ENCODE measurements around the gene TEDC2. TPM values are rescaled to one million over a fixed set of nuclear protein-coding genes. Genes with fewer than 3 reads are reported as not detected.
A peak's percentile ranks its signal among the peaks of the same experiment; 100 is the strongest.
"Not testable (repeated sequence)": the region's sequence is repeated elsewhere in the genome, so short reads cannot be mapped to it uniquely, and the experiment has no call there.

TEDC2 gene
- total RNA-seq = 0.58 TPM

- intact Hi-C loops (cut with DNase I) = no loop called here
- peak; percentile 98 for ATAC-seq
- DNase-seq (ENCODE audit: low spot score) = peak; percentile 98
Measured at GRCh38 chr16:2459647-2460390, at the start of gene TEDC2. Gene TEDC2 (plus strand): TSS chr16:2460109. CDS start chr16:2460145, 36 bp downstream.

- DNase-seq (ENCODE audit: low spot score) = no peak
- no peak for ATAC-seq
- intact Hi-C loops (cut with DNase I) = no loop called here
Measured at GRCh38 chr16:2415085-2415484, 44.8 kb upstream of the TEDC2 start.

- no peak for ATAC-seq
- intact Hi-C loops (cut with DNase I) = no loop called here
- DNase-seq (ENCODE audit: low spot score) = no peak
Measured at GRCh38 chr16:2420035-2420434, 39.9 kb upstream of the TEDC2 start.

- intact Hi-C loops (cut with DNase I) = no loop called here
- no peak for ATAC-seq
Measured at GRCh38 chr16:2422123-2422867, 37.6 kb upstream of the TEDC2 start.

GRCh38 chr16:2424061-2425007 lies 35.6 kb upstream of the TEDC2 start:
- DNase-seq (ENCODE audit: low spot score) (no peak), ATAC-seq (no peak)
- intact Hi-C loops (cut with DNase I) = no loop called here

More at GRCh38 chr16:2422123-2422867, 37.6 kb upstream of the TEDC2 start:
- no peak for DNase-seq (ENCODE audit: low spot score)

- intact Hi-C loops (cut with DNase I) = no loop called here
- ATAC-seq = no peak
- DNase-seq (ENCODE audit: low spot score) = no peak
Measured at GRCh38 chr16:2425008-2425518, 34.8 kb upstream of the TEDC2 start.

- ATAC-seq (no peak), DNase-seq (ENCODE audit: low spot score) (no peak)
- intact Hi-C loops (cut with DNase I) = no loop called here
Measured at GRCh38 chr16:2425825-2426430, 34.0 kb upstream of the TEDC2 start.

GRCh38 chr16:2426941-2427361 lies 33.0 kb upstream of the TEDC2 start:
- DNase-seq (ENCODE audit: low spot score) (no peak), ATAC-seq (no peak)
- intact Hi-C loops (cut with DNase I) = no loop called here

GRCh38 chr16:2427526-2427925 lies 32.4 kb upstream of the TEDC2 start:
- ATAC-seq (no peak), DNase-seq (ENCODE audit: low spot score) (no peak)
- intact Hi-C loops (cut with DNase I) = no loop called here

GRCh38 chr16:2428051-2428783 lies 31.7 kb upstream of the TEDC2 start:
- DNase-seq (ENCODE audit: low spot score) (no peak), ATAC-seq (peak; percentile 60)
- intact Hi-C loops (cut with DNase I) = no loop called here

- ATAC-seq (peak; percentile 51), DNase-seq (ENCODE audit: low spot score) (no peak)
- intact Hi-C loops (cut with DNase I) = no loop called here
Measured at GRCh38 chr16:2428784-2429033, 31.2 kb upstream of the TEDC2 start.

GRCh38 chr16:2429034-2429770 lies 30.7 kb upstream of the TEDC2 start, which contains the start of gene CCNF:
Gene CCNF (plus strand): TSS chr16:2429447. CDS start chr16:2429482, 35 bp downstream.
- ATAC-seq (peak; percentile 98), DNase-seq (ENCODE audit: low spot score) (peak; percentile 99)
- intact Hi-C loops (cut with DNase I) = no loop called here

GRCh38 chr16:2429771-2430663 lies 29.9 kb upstream of the TEDC2 start:
- intact Hi-C loops (cut with DNase I) = no loop called here
- ATAC-seq (no peak), DNase-seq (ENCODE audit: low spot score) (no peak)

- DNase-seq (ENCODE audit: low spot score) (no peak), ATAC-seq (no peak)
- intact Hi-C loops (cut with DNase I) = no loop called here
Measured at GRCh38 chr16:2432286-2432685, 27.6 kb upstream of the TEDC2 start.

GRCh38 chr16:2432801-2433505 lies 27.0 kb upstream of the TEDC2 start:
- DNase-seq (ENCODE audit: low spot score) (no peak), ATAC-seq (no peak)
- intact Hi-C loops (cut with DNase I) = no loop called here

- intact Hi-C loops (cut with DNase I); ATAC-seq; DNase-seq (ENCODE audit: low spot score): not testable (repeated sequence)
Measured at GRCh38 chr16:2435236-2435635, 24.7 kb upstream of the TEDC2 start.

All from sciatic nerve (tissue), 2 donors.